ENCODE data around the gene IGFL2. TPM values are rescaled to one million over a fixed set of nuclear protein-coding genes. Genes with fewer than 3 reads are reported as not detected.

Gene IGFL2
- not detected in 2 replicates for total RNA-seq

GRCh38 chr19:46147791-46148288, at the start of gene IGFL2:
Gene IGFL2, plus strand, starts transcription at chr19:46148238. Its CDS starts 41 bp downstream, at chr19:46148279.

GRCh38 chr19:46124638-46125115, 23.4 kb upstream of the IGFL2 start, which contains the start of gene IGFL3:
Gene IGFL3, minus strand, starts transcription at chr19:46124688. Its CDS starts 39 bp downstream, at chr19:46124649.

Other genes with a start within 250 kb of the IGFL2 start
- 4.3 and 5.0 TPM in 2 replicates for gene MYPOP, start 245.6 kb upstream of the IGFL2 start, total RNA-seq
- gene NANOS2, start 233.5 kb upstream of the IGFL2 start, total RNA-seq: not detected in 2 replicates
- gene NOVA2, start 174.4 kb upstream of the IGFL2 start, total RNA-seq: under 0.01 and 0.60 TPM in 2 replicates
- 2.6 and 8.5 TPM in 2 replicates for gene CCDC61, start 152.8 kb upstream of the IGFL2 start, total RNA-seq
- not detected in 2 replicates for gene PGLYRP1, start 125.2 kb upstream of the IGFL2 start, total RNA-seq
- not detected in 2 replicates for gene IGFL4, start 107.2 kb upstream of the IGFL2 start, total RNA-seq
- not detected in 2 replicates for gene IGFL3, start 23.6 kb upstream of the IGFL2 start, total RNA-seq
- gene IGFL1, start 81.5 kb downstream of the IGFL2 start, total RNA-seq: not detected in 2 replicates
- 31.7 and 37.2 TPM in 2 replicates for gene HIF3A, start 148.8 kb downstream of the IGFL2 start, total RNA-seq
- gene PPP5C, start 198.8 kb downstream of the IGFL2 start, total RNA-seq: 54.5 and 57.2 TPM in 2 replicates